Tibial nerve (tissue), 3 donors: ENCODE results near the gene FAM216A.

Source experiments
- POLR2A ChIP-seq, 2 donors: fragments of 450-650 bp; IDR thresholded peaks; one replicate each; pipeline ENCODE4 v1.6.1; 2017; ENCODE audit warnings: antibody characterized with exemption in 2 of 2, mild to moderate bottlenecking in 2 of 2, moderate library complexity in 2 of 2
- TF ChIP-seq, protein P1 (sequence below), 5 experiments: fragments of 200-600 bp in 3 of 5; fragments of 450-650 bp in 2 of 5; sonication (generic) in 3 of 5; IDR thresholded peaks; one replicate each; pipeline ENCODE4 v1.5.1; 2016 to 2019; ENCODE audit warnings: antibody characterized with exemption in 5 of 5, mild to moderate bottlenecking in 3 of 5, moderate library complexity in 2 of 5

GRCh38 chr12:110531741-110532333, 63.2 kb downstream of the FAM216A start:
- TF ChIP-seq, protein P1, sequence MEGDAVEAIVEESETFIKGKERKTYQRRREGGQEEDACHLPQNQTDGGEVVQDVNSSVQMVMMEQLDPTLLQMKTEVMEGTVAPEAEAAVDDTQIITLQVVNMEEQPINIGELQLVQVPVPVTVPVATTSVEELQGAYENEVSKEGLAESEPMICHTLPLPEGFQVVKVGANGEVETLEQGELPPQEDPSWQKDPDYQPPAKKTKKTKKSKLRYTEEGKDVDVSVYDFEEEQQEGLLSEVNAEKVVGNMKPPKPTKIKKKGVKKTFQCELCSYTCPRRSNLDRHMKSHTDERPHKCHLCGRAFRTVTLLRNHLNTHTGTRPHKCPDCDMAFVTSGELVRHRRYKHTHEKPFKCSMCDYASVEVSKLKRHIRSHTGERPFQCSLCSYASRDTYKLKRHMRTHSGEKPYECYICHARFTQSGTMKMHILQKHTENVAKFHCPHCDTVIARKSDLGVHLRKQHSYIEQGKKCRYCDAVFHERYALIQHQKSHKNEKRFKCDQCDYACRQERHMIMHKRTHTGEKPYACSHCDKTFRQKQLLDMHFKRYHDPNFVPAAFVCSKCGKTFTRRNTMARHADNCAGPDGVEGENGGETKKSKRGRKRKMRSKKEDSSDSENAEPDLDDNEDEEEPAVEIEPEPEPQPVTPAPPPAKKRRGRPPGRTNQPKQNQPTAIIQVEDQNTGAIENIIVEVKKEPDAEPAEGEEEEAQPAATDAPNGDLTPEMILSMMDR (IDR thresholded peaks at IDR 0.05): no peak
- no peak for TF ChIP-seq POLR2A (IDR thresholded peaks at IDR 0.05)
